B cell (primary cell): ENCODE results near the gene C19orf12. TPM values are rescaled to one million over a fixed set of nuclear protein-coding genes. Genes with fewer than 3 reads are reported as not detected.

ENCODE experiments used
- ATAC-seq: fragments of 200-7000 bp; cut with Tn5 transposase; one replicate; pipeline ENCODE4 v1.10.0; 2021; ENCODE audit warnings: low read depth, mild to moderate bottlenecking, moderate number of reproducible peaks, moderate library complexity
- CTCF ChIA-PET: fragments of 350-600 bp; sonication (Branson Sonifier 250); formaldehyde crosslinking; loops from one replicate; lab custom pipeline; 2021; ENCODE audit warnings: antibody characterized with exemption, inconsistent platforms; lab: Charles Lee
- POLR2A ChIA-PET: fragments of 350-600 bp; sonication (Branson Sonifier 250); formaldehyde crosslinking; loops from one replicate; lab custom pipeline; 2021; ENCODE audit warnings: antibody characterized with exemption; lab: Charles Lee
- DNase-seq: peaks from one replicate; pipeline ENCODE4 v3.0.0; 2013
- H2AFZ ChIP-seq: 2 replicates; pipeline ENCODE4 v1.6.1; 2012; ENCODE audit warnings: mild to moderate bottlenecking, low read depth, low read length; ENCODE audit not compliant: insufficient read depth, poor library complexity, severe bottlenecking
- H3K27ac ChIP-seq, 2 donors: 1 replicate in 1 of 2; 2 replicates in 1 of 2; pipeline ENCODE4 v1.5.1; 2012 to 2013; ENCODE audit warnings: low read length in 2 of 2, mild to moderate bottlenecking in 2 of 2, moderate library complexity in 1 of 2
- H3K27me3 ChIP-seq, 4 experiments: fragments of 200-600 bp in 1 of 4; sonication (generic) in 1 of 4; replicated peaks in 1 of 4; 1 replicate in 2 of 4; 2 replicates in 2 of 4; pipeline versions ENCODE4 v1.6.1 to v1.7.0; 2013 to 2016; ENCODE audit warnings: low read length in 3 of 4, mild to moderate bottlenecking in 2 of 4, mixed read lengths in 1 of 4, moderate library complexity in 1 of 4; ENCODE audit not compliant: insufficient read depth in 4 of 4, control insufficient read depth in 3 of 4; ENCODE audit errors: control extremely low read depth in 1 of 4
- H3K36me3 ChIP-seq, 2 experiments: replicated peaks in 1 of 2; 1 replicate in 1 of 2; 2 replicates in 1 of 2; pipeline versions ENCODE4 v1.6.1 to v1.7.1; 2013; ENCODE audit warnings: low read length in 1 of 2; ENCODE audit not compliant: insufficient read depth in 2 of 2, control insufficient read depth in 1 of 2; ENCODE audit errors: control extremely low read depth in 1 of 2, extremely low read depth in 1 of 2
- H3K4me1 ChIP-seq, 2 donors: fragments of 200-600 bp in 1 of 2; sonication (generic) in 1 of 2; 1 replicate in 1 of 2; 2 replicates in 1 of 2; pipeline versions ENCODE4 v1.5.1 to v1.6.1; 2013 to 2017; ENCODE audit warnings: low read length in 2 of 2; ENCODE audit not compliant: control insufficient read depth in 2 of 2, insufficient read depth in 2 of 2
- H3K4me2 ChIP-seq: replicated peaks from 2 replicates; pipeline ENCODE3; 2012; ENCODE audit warnings: mild to moderate bottlenecking, low read depth, low read length; ENCODE audit not compliant: poor library complexity, severe bottlenecking
- H3K4me3 ChIP-seq, 5 experiments: fragments of 200-600 bp in 1 of 5; sonication (generic) in 1 of 5; 1 replicate in 3 of 5; 2 replicates in 2 of 5; pipeline versions ENCODE4 v1.5.1 to v1.7.0; 2011 to 2016; ENCODE audit warnings: low read length in 4 of 5, mild to moderate bottlenecking in 4 of 5, low read depth in 2 of 5, control low read depth in 1 of 5, moderate library complexity in 1 of 5; ENCODE audit not compliant: insufficient read depth in 1 of 5; ENCODE audit errors: control extremely low read depth in 1 of 5, extremely low read depth in 1 of 5
- H3K79me2 ChIP-seq: fragments of 200-600 bp; sonication (generic); one replicate; pipeline ENCODE4 v1.6.0; 2016; ENCODE audit warnings: low read length; ENCODE audit not compliant: control insufficient read depth, insufficient read depth
- H3K9ac ChIP-seq: fragments of 200-600 bp; sonication (generic); 2 replicates; pipeline ENCODE4 v1.6.1; 2017; ENCODE audit warnings: mild to moderate bottlenecking, low read length, moderate library complexity
- H3K9me3 ChIP-seq, 3 donors: one replicate each; pipeline versions ENCODE4 v1.6.1 to v1.7.1; 2013; ENCODE audit warnings: low read length in 2 of 3; ENCODE audit not compliant: control insufficient read depth in 2 of 3, insufficient read depth in 1 of 3; ENCODE audit errors: control extremely low read depth in 1 of 3
- H4K20me1 ChIP-seq: 2 replicates; pipeline ENCODE4 v1.6.0; 2012; ENCODE audit warnings: mild to moderate bottlenecking, low read length; ENCODE audit not compliant: insufficient read depth, control insufficient read depth, poor library complexity, severe bottlenecking
- H3K27ac Mint-ChIP-seq: one replicate; pipeline ENCODE4 v1.8.0; 2021; ENCODE audit warnings: mixed read lengths
- H3K27me3 Mint-ChIP-seq: one replicate; pipeline ENCODE4 v1.8.0; 2021; ENCODE audit warnings: mixed read lengths
- H3K4me1 Mint-ChIP-seq: one replicate; pipeline ENCODE4 v1.8.0; 2021; ENCODE audit warnings: mixed read lengths
- H3K4me3 Mint-ChIP-seq: one replicate; pipeline ENCODE4 v1.8.0; 2021; ENCODE audit warnings: mixed read lengths
- H3K9me3 Mint-ChIP-seq: one replicate; pipeline ENCODE4 v1.8.0; 2022; ENCODE audit warnings: mixed read lengths; ENCODE audit not compliant: insufficient read depth
- CTCF ChIP-seq: fragments of 200-600 bp; IDR thresholded peaks from one replicate; pipeline ENCODE4 v1.8.0; 2022; ENCODE audit warnings: antibody characterized with exemption, mild to moderate bottlenecking
- EZH2 ChIP-seq: IDR thresholded peaks from 2 replicates; pipeline ENCODE4 v1.6.1; 2012; ENCODE audit warnings: borderline replicate concordance, low read depth, mild to moderate bottlenecking, moderate library complexity, low read length; ENCODE audit not compliant: insufficient read depth, poor library complexity, severe bottlenecking
- WGBS: methylation state at CpG from one replicate; pipeline ENCODE4 v1.1.5; 2013; ENCODE audit warnings: missing lambda C conversion rate; ENCODE audit not compliant: insufficient coverage; 5-methylcytosine and 5-hydroxymethylcytosine counted together
- intact Hi-C: fragments of 100-400 bp; cut with micrococcal nuclease; formaldehyde crosslinking; loops from one replicate; pipeline ENCODE4 v1.10.0; 2022
- polyA plus RNA-seq: library from polyadenylated mRNA; depleted of rRNA; stranded (reverse); fragments of >200 nt; gene quantifications from 2 replicates; pipeline ENCODE4 v1.2.3, GENCODE V29; 2012
- total RNA-seq, 2 donors: library from RNA; stranded (reverse); fragments of 120-200 nt in 1 of 2; gene quantifications; 1 replicate in 1 of 2; 2 replicates in 1 of 2; pipeline versions ENCODE4 v1.2.3 to v1.2.4, GENCODE V29; 2013 to 2022

C19orf12 gene
- total and polyA plus RNA-seq, 2 donors (not counting 1 experiment from before 2014, with no cell fraction given) = 12.6 to 29.4 TPM

DNA sequence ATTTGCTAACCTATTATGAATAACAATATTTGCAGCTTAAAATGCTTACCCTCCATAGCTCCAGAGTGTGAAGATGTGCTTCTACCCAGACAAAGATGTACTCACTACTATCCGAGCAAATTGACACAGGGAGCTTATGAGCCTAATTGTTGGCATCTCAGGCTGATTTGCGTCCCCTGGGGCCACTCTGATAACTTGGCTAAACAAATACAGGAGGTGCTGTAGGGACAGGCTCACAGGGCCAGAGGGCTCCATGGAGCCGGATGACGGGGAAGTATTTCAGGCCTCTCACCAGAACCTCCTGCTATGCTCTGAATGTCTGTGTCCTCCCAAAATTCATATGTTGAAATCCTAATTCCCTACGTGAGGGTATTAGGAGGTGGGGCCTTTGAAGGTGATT is 26.7 kb upstream of the C19orf12 start:
- no peak overlapping the region for H2AFZ ChIP-seq
- no peaks in the 10 kb centered on the region for H3K36me3 ChIP-seq
- H3K9ac ChIP-seq = no peak overlapping the region
- no peaks in the 10 kb centered on the region for H3K4me1 ChIP-seq
- no peaks in the 10 kb centered on the region for H3K9me3 ChIP-seq
- WGBS = 79% methylated on average over 2 of the region's 5 CpGs
- Mint-ChIP-seq H3K9me3 (no peaks in the 10 kb centered on the region), H3K4me3 (no peak overlapping the region), H3K27ac (no peak overlapping the region), H3K4me1 (no peaks in the 10 kb centered on the region), H3K27me3 (peaks cover 15% of the 10 kb centered on the region)
- CTCF ChIA-PET = interaction anchor here (0.7 to 1.1 kb wide), 2 partner anchors 12 to 19 kb away, joined by 3 to 4 read pairs; no protein-coding TSS in a partner anchor
- DNase-seq (no peak), ATAC-seq (no peak)
- no peaks in the 10 kb centered on the region for H4K20me1 ChIP-seq
- H3K79me2 ChIP-seq = no peaks in the 10 kb centered on the region
- TF ChIP-seq EZH2 (no peak), CTCF (no peak)
- intact Hi-C loops = no loop called here
- H3K27me3 ChIP-seq = peaks cover 0 to 4% (median 0%) of the 10 kb centered on the region in 4 experiments
- H3K4me2 ChIP-seq = no peak overlapping the region
- POLR2A ChIA-PET = no interaction called here
- H3K4me3 ChIP-seq = no peak overlapping the region
- H3K27ac ChIP-seq = no peak overlapping the region

GRCh38 chr19:29741226-29741625 is 26.2 kb upstream of the C19orf12 start:
- intact Hi-C loops = no loop called here
- Mint-ChIP-seq H3K9me3 (no peaks in the 10 kb centered on the region), H3K4me1 (no peaks in the 10 kb centered on the region), H3K27me3 (peaks cover 15% of the 10 kb centered on the region), H3K4me3 (no peak overlapping the region), H3K27ac (no peak overlapping the region)
- Histone ChIP-seq H4K20me1 (no peaks in the 10 kb centered on the region), H2AFZ (no peak overlapping the region), H3K27me3 (peaks cover 0 to 4% (median 0%) of the 10 kb centered on the region in 4 experiments), H3K27ac (no peak overlapping the region), H3K9ac (no peak overlapping the region), H3K9me3 (no peaks in the 10 kb centered on the region), H3K79me2 (no peaks in the 10 kb centered on the region), H3K4me1 (no peaks in the 10 kb centered on the region), H3K4me3 (no peak overlapping the region), H3K4me2 (no peak overlapping the region), H3K36me3 (no peaks in the 10 kb centered on the region)
- TF ChIP-seq EZH2 (no peak), CTCF (no peak)
- POLR2A ChIA-PET = no interaction called here
- 92% methylated on average over 10 of the region's 10 CpGs for WGBS
- CTCF ChIA-PET = interaction anchor here (0.8 kb wide), 1 partner anchor 11 kb away, joined by 3 read pairs; no protein-coding TSS in a partner anchor
- ATAC-seq (no peak), DNase-seq (no peak)
